NCI-H146 (cell line): ENCODE measurements around the gene CGREF1.

ENCODE experiments used
- DNase-seq: peaks from one replicate; lab custom pipeline; 2025; lab: John Stamatoyannopoulos, UW

Gene CGREF1

DNA sequence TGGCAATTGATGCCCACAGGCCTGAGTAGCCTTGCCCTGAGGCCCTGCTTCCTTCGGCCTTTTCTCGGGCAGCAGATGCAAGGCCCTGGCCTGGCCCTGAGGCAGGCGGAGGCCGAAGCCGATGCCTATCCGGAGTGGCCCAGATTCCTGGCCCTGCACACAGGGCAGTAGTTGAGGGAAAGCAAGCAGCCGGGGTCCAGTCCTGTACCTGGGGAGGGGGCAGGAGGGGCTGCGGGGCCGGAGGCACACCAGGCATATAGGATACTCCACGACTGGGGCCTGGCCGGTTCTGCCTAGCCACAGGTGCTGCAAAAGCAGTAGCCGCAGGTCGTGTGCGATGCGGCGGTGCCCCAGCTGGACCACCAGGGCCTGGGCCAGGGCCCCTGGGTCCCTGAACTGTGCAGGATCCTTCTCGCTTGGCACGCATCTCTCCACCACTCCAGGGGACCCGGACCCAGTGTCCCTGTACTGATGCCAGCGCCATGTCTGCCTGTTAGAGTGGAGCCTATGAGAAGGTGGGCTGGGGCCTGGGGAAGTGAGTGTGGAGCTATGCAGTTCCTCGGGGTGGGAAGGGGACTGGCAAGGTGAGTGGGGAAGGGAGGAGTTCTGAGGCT lies 18.5 kb upstream of the CGREF1 start:
- no peak for DNase-seq

DNA sequence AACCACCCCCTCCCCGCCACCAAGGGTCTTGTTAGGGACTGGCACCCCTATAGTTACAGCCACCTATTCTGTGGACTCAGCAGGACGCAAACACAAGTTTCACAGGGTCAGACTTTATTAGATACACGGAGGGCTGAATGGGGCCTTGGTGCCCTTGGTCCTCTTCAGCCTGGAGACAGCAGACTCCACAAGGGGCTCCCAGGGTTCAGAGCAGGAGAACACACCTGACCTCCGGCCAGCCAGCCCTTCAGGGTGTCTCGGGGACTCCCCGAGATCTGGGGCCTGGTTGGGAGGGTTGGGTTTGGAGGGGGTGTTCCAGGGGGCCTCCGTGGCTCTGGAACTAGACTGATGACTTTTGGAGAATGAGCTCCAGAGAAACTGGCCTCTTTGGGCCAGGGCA lies 17.8 kb upstream of the CGREF1 start:
- DNase-seq = no peak

DNA sequence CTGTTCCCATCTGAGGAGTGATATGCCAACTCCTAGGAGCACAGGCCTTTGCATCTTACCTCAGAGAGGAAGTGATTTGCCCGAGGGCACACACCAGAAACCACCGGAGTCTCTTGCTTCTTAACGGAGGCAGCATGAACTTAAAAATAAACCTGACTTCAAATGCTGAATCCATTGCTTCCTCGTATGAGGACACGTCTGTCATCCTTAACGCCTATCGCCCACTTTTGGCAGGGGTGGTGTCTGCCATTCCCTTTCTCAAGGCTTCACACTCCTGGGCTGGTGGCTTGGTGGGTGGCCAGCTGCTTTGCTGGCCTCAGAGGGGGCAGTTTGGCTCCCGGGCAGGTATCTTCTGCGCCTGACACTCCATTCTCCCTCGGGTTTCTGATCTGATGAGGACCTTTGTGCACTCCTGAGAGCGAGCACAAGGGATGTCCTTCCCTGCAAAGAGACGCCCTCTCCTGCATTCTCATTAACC lies 16.6 kb upstream of the CGREF1 start:
- no peak for DNase-seq

DNA sequence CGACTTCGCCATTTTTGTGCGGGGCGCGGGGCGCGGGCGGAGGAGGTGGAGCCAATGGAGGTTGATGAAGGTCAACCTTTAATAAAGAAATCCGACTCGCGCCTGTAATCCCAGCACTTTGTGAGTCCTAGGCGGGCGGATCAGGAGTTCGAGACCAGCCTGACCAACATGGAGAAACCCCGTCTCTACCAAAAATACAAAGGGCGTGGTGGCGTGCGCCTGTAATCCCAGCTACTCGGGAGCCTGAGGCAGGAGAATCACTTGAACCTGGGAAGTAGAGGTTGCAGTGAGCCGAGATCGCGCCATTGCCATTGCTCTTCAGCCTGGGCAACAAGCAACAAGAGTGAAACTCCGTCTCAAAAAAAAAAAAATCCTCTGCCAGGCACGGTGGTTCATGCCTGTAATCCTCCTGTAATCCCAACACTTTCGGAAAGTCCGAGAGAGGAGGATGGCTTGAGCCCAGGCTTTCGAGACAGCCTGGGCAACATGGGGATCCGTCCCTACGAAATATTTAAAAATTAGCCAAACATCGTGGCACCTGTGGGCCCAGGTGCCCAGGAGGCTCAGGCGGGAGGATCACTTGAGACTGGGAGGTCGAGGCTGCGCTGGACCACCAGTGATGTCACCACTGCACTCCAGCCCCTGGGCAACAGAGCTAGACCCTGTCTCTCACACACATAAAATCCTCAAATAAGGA lies 16.0 kb upstream of the CGREF1 start:
- no peak for DNase-seq

DNA sequence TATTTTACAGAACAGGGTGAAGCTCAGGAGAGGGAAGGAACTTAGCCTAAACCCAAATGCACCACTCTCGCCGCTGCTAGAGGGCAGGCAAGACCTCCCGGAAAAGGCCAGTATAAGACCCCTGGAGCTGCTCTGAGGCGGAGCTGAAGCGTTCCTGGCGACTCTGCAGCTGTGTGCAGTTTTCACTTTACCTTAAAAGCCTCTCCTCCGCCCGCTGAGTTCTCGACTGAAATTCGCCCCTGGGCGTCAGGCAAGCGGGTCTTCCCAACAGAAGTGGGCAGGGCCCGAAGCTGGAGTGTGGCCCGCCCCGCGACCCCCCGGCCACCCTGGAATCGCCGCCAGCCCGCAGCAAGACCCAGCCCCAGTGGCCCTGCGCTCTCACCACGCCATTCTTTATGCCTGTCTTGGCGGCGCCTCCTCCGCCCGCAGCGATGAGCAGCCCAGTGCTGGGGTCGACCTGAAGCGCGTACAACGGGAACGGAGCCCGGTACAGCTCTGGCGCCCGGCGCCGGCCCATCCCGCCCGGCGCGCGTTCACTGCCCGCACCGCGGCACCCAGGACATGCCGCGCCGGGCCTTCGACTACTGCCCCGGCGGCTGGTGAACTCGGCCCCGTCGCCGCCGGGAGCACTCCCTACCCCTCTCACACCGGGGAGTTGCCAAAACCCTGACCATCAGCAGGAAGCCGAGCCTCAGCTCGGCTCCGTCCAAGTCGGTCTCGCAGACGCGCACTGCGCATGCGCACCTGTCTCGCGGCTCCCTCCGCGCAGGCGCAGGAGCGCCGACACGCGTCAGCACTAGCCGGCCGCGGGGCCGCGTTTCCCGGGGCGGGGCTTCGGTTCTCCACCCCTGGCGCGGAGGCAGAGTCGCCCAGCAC lies 15.2 kb upstream of the CGREF1 start, which contains the start of gene PREB:
Gene PREB (minus strand): TSS at position 732 of the 876 bp plus-strand sequence. CDS start 215 bp downstream, at position 517.
- peak; percentile 97 for DNase-seq

DNA sequence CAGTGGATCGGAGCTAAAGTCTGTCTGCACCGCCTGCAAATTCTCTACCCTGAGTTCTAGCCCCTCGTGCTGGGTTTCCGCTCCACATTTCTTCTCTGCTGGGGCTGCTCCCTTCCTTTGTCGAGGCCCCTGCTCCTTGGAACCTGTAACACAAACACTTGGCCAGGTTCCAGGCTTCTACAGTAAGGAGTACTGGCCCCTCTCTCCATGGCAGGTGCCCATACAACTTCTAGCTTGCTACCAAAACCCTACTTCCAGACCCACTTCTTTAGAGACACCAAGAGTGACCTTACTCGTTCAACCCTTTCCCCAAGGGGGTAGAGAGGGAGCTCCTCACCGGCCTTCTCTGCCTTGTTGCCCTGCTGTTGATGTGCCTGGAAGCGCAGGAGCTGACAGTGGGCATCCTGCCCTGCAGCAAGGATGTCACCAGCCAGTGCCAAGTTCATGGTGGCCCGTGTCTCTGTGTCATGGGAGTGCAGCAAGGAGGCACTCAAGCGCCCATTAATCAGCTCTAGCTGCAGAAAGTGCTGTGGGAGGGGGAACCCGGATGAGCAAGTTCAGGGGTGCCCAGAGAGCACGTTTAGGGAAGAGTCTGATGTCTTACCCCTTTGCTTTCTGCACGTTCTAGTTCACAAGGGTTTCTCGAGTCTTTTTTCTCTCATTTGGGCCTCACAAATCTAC lies 14.4 kb upstream of the CGREF1 start:
- no peak for DNase-seq

DNA sequence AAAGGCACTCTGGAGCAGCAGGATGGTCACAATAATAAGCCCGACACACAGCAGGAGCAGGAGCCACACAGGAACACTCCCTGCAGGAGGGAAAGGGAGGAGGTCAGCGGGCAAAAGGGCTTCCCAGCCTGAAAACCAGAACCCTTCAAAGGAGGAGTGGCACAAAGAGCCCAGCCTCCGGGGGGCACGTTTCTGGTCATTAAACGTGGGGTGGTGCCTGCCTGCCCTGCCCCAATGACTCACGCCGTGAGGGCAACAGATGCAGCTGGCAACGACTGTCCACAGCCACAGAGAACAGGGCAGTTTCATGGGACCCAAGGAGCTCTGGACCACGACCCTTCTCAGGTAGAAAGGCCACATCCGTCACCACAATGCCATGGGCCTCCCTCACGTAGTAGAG lies 12.5 kb upstream of the CGREF1 start:
- no peak for DNase-seq

DNA sequence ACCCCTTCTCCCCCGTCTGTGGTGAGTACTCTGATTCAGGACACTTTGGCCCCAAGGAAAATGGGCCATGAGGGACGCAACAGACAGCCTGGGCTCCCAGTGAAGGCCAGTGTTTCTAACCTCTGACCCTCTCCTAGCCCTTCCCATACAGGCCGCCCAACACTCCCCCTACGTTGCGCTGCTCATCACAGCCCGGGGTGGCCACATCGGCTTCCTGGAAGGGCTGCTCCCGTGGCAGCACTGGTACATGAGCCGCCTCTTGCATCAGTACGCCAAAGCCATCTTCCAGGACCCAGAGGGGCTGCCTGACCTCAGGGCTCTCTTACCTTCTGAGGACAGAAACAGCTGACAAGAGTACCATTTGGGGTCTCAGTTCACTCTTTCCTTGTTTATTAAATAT lies 11.5 kb upstream of the CGREF1 start:
- no peak for DNase-seq

DNA sequence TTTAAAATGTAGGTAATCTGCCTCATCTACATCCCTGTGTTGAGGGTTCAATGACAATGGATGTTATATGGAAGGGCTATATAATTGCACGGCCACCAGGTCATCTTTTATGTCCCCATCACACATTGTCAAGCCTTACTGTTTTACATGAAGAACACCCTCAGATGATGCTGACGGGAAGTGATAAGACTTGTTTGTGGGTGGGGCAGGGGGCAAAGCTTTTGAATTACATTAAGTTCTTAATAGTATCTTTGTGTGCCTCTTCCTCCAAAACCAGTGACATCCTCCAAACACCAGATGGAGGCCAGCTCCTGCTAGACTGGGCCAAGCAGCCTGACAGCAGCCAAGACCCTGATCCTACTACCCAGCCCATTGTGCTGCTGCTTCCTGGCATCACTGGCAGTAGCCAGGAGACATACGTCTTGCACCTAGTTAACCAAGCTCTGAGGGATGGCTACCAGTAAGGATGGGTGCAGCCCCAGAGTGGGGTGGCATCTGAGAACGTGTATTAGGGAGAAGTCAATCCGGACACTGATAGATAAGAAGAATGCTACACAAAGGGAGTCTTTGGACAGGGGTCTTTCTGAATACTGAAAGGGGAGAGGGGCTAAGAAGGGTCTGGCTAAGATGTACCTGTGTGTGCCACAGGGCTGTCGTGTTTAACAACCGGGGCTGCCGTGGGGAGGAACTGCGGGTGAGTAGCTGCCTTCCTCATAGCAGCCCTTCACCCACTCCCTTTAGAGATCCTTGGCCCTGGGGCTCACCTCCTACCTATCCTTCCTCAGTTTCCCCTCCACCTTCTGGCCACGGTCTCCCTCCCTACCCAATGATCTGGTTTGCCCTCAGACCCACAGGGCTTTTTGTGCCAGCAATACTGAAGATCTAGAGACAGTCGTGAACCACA lies 10.0 kb upstream of the CGREF1 start:
- DNase-seq = no peak

DNA sequence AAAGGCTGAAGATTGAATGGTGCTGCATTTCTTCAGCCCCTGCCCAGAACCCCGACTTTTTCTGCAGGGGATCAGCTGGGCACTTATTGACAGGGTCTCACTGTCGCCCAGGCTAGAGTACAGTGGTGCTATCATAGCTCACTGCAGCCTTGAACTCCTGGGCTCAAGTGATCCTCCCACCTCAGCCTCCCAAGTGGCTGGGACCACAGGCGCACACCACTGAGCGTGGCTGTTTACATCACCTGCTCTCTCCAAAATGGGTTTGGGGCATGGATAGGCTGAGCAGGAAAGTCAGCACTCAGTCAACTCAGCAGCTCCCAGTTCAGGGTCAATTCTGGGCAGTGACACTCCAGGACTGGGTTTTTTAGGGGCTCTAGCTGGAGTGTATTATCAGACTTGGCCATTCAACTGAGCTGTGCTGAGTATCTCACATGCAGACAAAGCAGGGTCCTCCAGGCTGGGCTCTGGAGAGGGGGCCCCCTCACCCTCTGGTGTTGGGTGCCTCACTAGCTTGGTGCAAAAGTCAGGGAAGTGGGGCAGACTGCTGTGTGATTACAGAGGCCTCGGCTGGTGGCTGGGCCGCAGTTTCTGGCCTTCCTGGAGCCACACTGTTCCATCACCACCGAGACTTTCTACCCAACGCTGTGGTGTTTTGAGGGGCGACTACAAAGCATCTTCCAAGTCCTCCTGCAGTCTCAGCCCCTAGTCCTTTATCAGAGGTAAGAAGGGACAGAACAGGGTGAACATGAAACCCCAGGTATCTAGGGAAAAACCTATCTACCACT lies 9.1 kb upstream of the CGREF1 start:
- no peak for DNase-seq

DNA sequence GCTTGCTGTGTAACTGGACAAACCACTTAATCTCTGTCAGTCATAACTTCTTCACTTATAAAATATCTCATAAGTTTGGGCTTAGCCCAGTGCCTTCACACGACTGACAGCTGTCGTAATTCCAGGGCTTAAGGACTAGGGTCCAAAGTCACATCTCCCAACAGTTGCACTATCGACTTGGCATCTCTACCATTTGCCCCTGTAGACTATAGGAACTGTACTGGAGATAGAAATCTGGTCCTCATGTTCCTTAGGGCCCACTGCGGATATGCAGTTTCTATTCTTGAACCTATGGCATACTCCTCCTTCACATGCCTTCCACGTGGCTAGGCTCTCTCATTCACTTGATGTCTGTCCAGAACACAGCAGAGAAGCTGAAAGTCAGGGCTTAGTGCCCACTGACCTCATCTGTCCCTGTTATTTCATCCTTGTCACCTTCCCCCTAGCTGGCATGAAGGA lies 7.4 kb upstream of the CGREF1 start:
- DNase-seq = no peak

DNA sequence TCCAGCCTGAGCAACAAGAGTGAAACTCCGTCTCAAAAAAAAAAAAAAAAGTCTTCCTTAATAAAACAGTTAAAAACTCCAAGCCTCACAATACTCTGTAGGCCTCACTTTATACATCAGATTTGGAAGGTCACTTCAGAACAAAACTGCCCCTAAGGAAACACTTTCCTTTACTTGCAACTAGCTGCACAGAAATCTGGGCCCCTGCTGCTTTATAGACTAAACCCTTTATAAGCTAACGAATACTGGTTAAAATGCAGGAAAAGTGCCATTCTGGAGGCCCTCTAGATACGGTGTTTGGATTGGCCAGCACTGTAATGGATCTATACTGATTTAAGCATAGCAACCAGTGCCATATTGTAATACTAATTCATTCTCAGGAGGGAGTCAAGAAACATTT lies 6.2 kb upstream of the CGREF1 start:
- DNase-seq = no peak

DNA sequence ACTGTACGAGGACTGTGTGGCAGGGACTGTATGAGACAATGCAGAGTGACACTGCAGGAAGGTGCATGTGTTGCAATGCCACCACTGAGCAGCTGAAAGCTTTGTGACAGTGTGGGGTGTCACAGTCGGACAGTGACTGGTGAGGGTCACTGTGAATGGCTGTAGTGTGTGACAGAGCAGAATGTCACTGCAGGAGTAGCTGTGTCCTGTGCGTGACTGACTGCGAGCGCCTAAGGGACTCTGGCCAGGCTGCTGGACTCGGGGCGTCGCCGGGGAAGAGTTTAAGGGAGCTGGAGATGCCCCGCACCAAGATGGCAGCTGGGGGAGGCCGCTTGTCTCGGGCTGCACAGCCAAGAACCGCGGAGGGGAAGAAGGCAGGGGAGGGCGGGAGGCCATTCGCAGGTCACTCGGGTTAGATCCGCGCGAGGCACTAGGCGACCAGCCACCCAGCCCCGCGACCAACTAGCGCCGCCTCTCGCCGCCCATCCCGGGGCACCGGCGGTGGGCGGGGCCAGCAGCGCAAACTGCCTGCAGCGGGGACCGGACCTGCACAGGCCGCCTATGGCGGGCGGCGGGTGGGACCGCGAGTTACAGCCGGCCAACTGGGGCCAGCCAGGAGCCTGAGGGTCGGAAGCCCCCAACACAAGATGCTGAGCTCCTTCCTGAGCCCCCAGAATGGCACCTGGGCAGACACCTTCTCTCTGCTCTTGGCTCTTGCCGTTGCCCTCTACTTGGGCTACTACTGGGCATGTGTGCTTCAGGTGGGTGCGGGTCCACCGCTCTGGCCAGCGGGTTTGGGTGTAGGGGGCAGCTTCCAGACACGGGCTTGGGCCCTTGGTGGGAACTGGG lies 4.6 kb upstream of the CGREF1 start, which contains the start of gene ABHD1:
Gene ABHD1 (plus strand): TSS at position 514 of the 849 bp plus-strand sequence. CDS start 134 bp downstream, at position 648.
- DNase-seq = peak; percentile 56

DNA sequence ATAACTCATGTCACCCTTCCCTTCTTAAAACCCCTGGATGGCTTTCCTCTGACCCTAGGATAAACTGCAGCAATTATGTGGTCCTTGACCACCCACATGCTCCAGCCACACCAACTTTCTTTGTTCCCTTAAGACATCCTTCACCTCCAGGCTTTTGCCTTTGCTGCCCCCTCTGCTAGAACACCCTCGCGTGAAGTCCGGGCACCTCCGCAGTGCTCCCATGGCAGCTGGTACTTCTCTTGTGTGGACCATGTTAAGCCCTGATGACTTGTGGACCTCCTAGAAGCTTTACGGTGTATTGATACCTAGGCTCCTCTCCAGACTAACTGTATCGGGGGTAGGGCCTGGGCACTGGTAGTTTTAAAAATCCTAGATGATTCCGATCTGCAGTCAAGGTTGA lies 3.9 kb upstream of the CGREF1 start:
- no peak for DNase-seq

DNA sequence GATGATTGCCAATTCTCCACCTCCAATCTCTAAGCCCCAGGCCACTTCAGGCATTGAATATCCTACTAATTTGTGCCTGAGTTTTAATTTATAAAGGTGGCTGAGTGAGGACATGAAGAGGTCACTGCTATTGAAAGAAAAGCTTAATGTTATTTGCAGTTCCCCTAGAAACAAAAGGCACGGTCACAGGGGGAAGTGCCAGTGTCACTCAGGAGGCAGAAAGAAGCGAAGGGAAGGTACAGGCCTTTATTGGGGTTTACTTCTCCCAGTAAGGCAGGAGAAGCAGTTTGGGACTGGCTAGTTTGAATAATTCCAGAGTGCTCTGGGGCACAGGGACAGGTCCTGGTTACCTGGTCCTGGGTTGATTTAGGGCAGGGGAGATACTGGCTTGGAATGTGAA lies 3.0 kb upstream of the CGREF1 start:
- DNase-seq = no peak

DNA sequence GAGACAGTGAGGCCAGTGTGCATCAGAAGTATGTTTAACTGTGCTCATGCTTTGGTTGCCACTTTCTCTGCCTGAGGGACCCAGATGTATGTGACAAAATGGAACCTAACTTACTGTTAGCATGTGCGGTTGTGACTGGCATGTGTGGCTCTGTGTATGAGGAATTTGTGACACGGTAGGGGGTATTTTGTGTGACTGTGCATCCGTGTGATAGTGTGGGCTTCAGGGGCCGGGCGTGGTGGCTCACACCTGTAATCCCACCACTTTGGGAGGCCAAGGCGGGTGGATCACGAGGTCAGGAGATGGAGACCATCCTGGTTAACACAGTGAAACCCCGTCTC lies 372 bp upstream of the CGREF1 start:
- DNase-seq = peak; percentile 39

DNA sequence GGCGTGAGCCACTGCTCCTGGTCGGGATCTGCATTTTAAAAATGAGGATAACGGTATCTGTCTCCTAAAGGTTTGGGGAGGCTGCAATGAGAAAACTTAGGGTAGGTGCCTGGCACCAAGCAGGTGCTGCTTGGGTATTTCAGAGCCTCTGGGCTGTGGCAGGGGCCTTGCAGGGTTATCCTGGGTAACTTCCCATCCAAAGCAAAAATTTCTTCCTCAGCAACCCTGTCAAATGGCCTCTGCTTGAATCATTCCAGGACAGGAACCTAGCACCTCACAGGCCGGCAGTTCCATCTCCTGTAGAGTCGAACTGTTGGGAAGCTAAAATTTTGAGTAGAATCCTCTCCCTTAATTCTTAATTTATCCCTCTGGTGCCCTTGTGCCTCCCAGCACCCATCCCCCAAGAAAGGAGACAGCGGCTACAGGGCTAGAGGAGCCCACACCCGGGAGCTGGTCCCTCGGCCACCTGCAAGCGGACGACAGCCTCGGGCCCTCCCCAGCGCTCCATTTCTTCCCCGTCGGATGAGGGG lies 868 bp downstream of the CGREF1 start:
- peak; percentile 39 for DNase-seq

DNA sequence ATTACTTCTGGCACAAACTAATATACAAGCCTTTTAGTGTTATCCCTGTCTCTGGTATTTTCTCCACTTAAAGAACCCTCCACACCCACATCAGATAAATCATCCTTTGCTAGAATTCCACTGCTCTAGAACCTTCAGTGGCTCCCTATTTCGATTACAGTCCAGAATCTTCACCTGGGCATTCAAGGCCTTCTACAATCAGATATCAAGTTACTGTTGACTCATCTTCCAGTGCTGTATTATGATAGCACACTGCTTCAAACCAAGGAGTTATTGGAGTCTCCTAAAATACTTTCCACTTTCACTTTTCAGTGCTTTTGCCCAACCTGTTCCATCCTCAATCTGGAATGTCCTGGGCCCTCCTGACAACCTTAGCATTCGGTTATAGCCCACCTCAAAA lies 3.4 kb downstream of the CGREF1 start:
- no peak for DNase-seq
